ENCODE data around the gene SCN3B.

The SCN3B gene

GRCh38 chr11:123653827-123654565 lies 428 bp downstream of the SCN3B start:
- peak; percentile 14 for DNase-seq

- no peak for DNase-seq
These were observed 969 bp downstream of the SCN3B start for GRCh38 chr11:123653483-123653826.

GRCh38 chr11:123652599-123652998 lies 1.8 kb downstream of the SCN3B start:
- DNase-seq, result no peak

GRCh38 chr11:123650901-123651300 lies 3.5 kb downstream of the SCN3B start:
- DNase-seq, result no peak

GRCh38 chr11:123645286-123645975 lies 9.0 kb downstream of the SCN3B start:
- no peak for DNase-seq

GRCh38 chr11:123642435-123642834 lies 12.0 kb downstream of the SCN3B start:
- no peak for DNase-seq

GRCh38 chr11:123641495-123641840 lies 13.0 kb downstream of the SCN3B start:
- no peak for DNase-seq

GRCh38 chr11:123640677-123641494 lies 13.5 kb downstream of the SCN3B start:
- peak; percentile 23 for DNase-seq

GRCh38 chr11:123640029-123640428 lies 14.4 kb downstream of the SCN3B start:
- DNase-seq, result no peak

GRCh38 chr11:123630126-123630608 lies 24.3 kb downstream of the SCN3B start:
- no peak for DNase-seq

GRCh38 chr11:123628936-123629683 lies 25.3 kb downstream of the SCN3B start:
- no peak for DNase-seq

GRCh38 chr11:123624974-123625373 lies 29.4 kb downstream of the SCN3B start:
- no peak for DNase-seq

- DNase-seq, result no peak
These were observed 31.8 kb downstream of the SCN3B start for GRCh38 chr11:123622576-123622975.

- DNase-seq, result no peak
These were observed 37.8 kb downstream of the SCN3B start for GRCh38 chr11:123616505-123617198.

GRCh38 chr11:123611698-123612097 lies 42.7 kb downstream of the SCN3B start:
- no peak for DNase-seq

- no peak for DNase-seq
These were observed 45.5 kb downstream of the SCN3B start for GRCh38 chr11:123608945-123609344.

- no peak for DNase-seq
These were observed 46.1 kb downstream of the SCN3B start for GRCh38 chr11:123608371-123608770.

GRCh38 chr11:123607781-123608180 lies 46.6 kb downstream of the SCN3B start:
- DNase-seq, result no peak

GRCh38 chr11:123603666-123604065 lies 50.8 kb downstream of the SCN3B start:
- DNase-seq, result no peak

- no peak for DNase-seq
These were observed 52.7 kb downstream of the SCN3B start for GRCh38 chr11:123601743-123602142.

- no peak for DNase-seq
These were observed 53.3 kb downstream of the SCN3B start for GRCh38 chr11:123601136-123601535.

GRCh38 chr11:123597859-123598258 lies 56.6 kb downstream of the SCN3B start:
- no peak for DNase-seq

Measured in activated naive CD4-positive, alpha-beta T cell treated with Interleukin-2 at 50 U/mL for 16 hours (primary cell).